Spleen (tissue), 11 donors: Measurements from ENCODE around the gene PBRM1. TPM values are rescaled to one million over a fixed set of nuclear protein-coding genes. Genes with fewer than 3 reads are reported as not detected.
"Not testable (repeated sequence)": the region's sequence is repeated elsewhere in the genome, so short reads cannot be mapped to it uniquely, and the experiment has no call there.

Experiments
- DNase-seq: peaks from one replicate; pipeline ENCODE4 v3.0.0-alpha.2; 2020
- H3K27ac ChIP-seq, 8 donors: fragments of 200-600 bp; sonication (generic) in 7 of 8; 1 replicate in 4 of 8; 2 replicates in 4 of 8; pipeline versions ENCODE4 v1.5.0 to v1.8.0; 2016 to 2021; ENCODE audit warnings: inconsistent platforms in 4 of 8, mild to moderate bottlenecking in 4 of 8, moderate library complexity in 1 of 8
- H3K27me3 ChIP-seq, 7 donors: fragments of 200-600 bp; sonication (generic) in 6 of 7; replicated peaks in 1 of 7; 1 replicate in 4 of 7; 2 replicates in 3 of 7; pipeline versions ENCODE4 v1.5.0 to v1.8.0; 2016 to 2021; ENCODE audit warnings: inconsistent platforms in 3 of 7, mild to moderate bottlenecking in 1 of 7
- H3K36me3 ChIP-seq, 6 donors: fragments of 200-600 bp; sonication (generic) in 5 of 6; 1 replicate in 4 of 6; 2 replicates in 2 of 6; pipeline versions ENCODE4 v1.5.0 to v1.8.0; 2016 to 2021; ENCODE audit warnings: inconsistent platforms in 2 of 6
- H3K4me1 ChIP-seq, 6 donors: fragments of 200-600 bp; sonication (generic) in 5 of 6; 1 replicate in 3 of 6; 2 replicates in 3 of 6; pipeline versions ENCODE4 v1.5.0 to v1.8.0; 2016 to 2021; ENCODE audit warnings: inconsistent platforms in 3 of 6
- H3K4me3 ChIP-seq, 8 donors: fragments of 200-600 bp; sonication (generic) in 7 of 8; 1 replicate in 4 of 8; 2 replicates in 4 of 8; pipeline versions ENCODE4 v1.5.0 to v1.8.0; 2016 to 2021; ENCODE audit warnings: inconsistent platforms in 4 of 8, mild to moderate bottlenecking in 4 of 8, moderate library complexity in 2 of 8
- H3K9me3 ChIP-seq, 8 donors: fragments of 200-600 bp; sonication (generic) in 7 of 8; 1 replicate in 4 of 8; 2 replicates in 4 of 8; pipeline versions ENCODE4 v1.5.0 to v1.8.0; 2016 to 2021; ENCODE audit warnings: inconsistent platforms in 4 of 8
- POLR2A ChIP-seq, 3 donors: fragments of 450-650 bp; IDR thresholded peaks; one replicate each; pipeline ENCODE4 v1.5.1; 2017; ENCODE audit warnings: antibody characterized with exemption in 3 of 3, mild to moderate bottlenecking in 1 of 3
- POLR2AphosphoS5 ChIP-seq, 3 donors: sonication (generic); formaldehyde crosslinking; IDR thresholded peaks; one replicate each; pipeline ENCODE4 v1.5.1; 2017; ENCODE audit warnings: antibody characterized with exemption in 3 of 3
- WGBS, 5 donors: extraction: QIAGEN DNeasy Blood & Tissue Kit in 3 of 5; methylation state at CpG; one replicate each; pipeline versions ENCODE4 v1.1.5 to v1.1.7; 2013 to 2018; 5-methylcytosine and 5-hydroxymethylcytosine counted together
- intact Hi-C: fragments of 100-400 bp; cut with DNase I; formaldehyde crosslinking; loops from one replicate; pipeline ENCODE4 v1.15.0; 2023; ENCODE audit warnings: low total_unique reads
- polyA plus RNA-seq, 3 donors: library from polyadenylated mRNA; stranded (reverse); fragments of 200-250 nt; gene quantifications; one replicate each; pipeline ENCODE4 v1.2.1, GENCODE V29; 2013
- total RNA-seq, 7 donors: library from RNA; depleted of rRNA in 3 of 7; stranded (reverse); fragments of >200 nt in 3 of 7; fragmentation: NEBNext Ultra II Directional in 4 of 7; extraction: Animal tissue kit (Norgen Biotek cat#: 25700) in 4 of 7; gene quantifications; one replicate each; pipeline versions ENCODE4 v1.1.0 to v1.2.1, GENCODE V29; 2016 to 2021
- TF ChIP-seq, protein P1 (sequence below), 11 experiments: fragments of 200-600 bp in 7 of 11; fragments of 450-650 bp in 4 of 11; sonication (generic) in 4 of 11; IDR thresholded peaks in 8 of 11; conservative IDR thresholded peaks in 3 of 11; 1 replicate in 7 of 11; 2 replicates in 4 of 11; pipeline versions ENCODE4 v1.4.0 to v1.8.0; 2016 to 2021; ENCODE audit warnings: antibody characterized with exemption in 11 of 11, inconsistent platforms in 4 of 11, mild to moderate bottlenecking in 1 of 11
- donor health status: healthy with polysubstance abuse.
- donor health status: DM: no; HTN: no; CAD: no; lungs with moderate emphysema.
- donor health status: DM: no; HTN: no; CAD: no.
- donor health status: Bipolar disorder and iron deficiency.
- donor health status: healthy.
- donor health status: DM: no; HTN: no; CAD: no.
- donor health status: DM: yes; HTN: yes; CAD: no.

Gene PBRM1
- total and polyA plus RNA-seq, 10 donors, result 5.7 to 125 (median 69.5) TPM

DNA sequence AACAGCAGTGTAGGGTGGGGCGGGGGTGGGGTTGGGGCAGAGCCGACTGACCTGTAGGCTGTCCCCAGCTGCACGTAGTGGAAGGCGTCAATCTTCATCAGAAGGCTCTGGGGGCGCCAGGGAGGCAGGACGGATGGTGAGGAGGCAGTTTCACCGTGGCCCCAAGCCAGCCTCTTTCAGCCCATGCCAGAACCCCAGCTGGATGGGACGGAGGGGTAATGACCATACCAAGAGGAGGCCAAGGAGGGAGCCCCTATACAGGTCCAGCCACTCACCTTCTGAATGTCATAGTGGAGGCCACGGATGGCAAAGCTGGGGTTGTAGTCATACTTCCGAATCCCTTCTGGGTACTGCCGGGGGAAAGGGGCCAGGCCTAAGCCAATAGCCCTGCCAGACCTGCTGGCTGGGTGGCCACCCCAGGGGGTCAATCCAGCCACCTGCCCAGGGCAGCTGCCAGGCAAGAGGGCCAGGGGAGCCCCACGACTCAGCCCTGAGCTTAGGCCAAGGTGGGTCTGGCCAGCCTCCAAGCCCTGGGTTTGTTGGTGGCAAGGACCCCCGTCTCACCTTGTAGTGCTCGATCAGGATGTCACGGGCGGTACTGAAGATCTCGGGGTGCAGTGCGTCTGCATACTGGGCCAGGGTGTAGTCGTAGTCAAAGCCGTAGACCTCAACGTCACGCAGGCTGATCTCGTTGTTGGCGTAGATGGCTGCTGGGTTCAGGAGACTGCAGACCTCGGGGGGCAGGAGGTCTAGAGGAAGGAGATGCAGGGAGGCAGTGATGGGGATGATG, 156.9 kb downstream of the PBRM1 start:
- WGBS, 5 donors, result 86 to 93% (median 89%) methylated on average over 22 to 25 of the region's 25 CpGs
- TF ChIP-seq POLR2AphosphoS5 (IDR thresholded peaks at IDR 0.05), result peak in 2 of 3 donors; percentile 27 to 72
- TF ChIP-seq POLR2A (IDR thresholded peaks at IDR 0.05), result no peak
- Histone ChIP-seq H3K4me1 (peaks cover 18 to 80% (median 43%) of the 10 kb centered on the region in 6 donors), H3K9me3 (no peaks in the 10 kb centered on the region), H3K27ac (peak overlapping the region in 1 of 8 donors; percentile 10), H3K36me3 (peaks cover 0 to 44% (median 3%) of the 10 kb centered on the region in 6 donors), H3K27me3 (peaks cover 0 to 17% (median 5%) of the 10 kb centered on the region in 7 donors), H3K4me3 (no peak overlapping the region)
- intact Hi-C loops, result no loop called here
- peak; percentile 67 for DNase-seq

DNA sequence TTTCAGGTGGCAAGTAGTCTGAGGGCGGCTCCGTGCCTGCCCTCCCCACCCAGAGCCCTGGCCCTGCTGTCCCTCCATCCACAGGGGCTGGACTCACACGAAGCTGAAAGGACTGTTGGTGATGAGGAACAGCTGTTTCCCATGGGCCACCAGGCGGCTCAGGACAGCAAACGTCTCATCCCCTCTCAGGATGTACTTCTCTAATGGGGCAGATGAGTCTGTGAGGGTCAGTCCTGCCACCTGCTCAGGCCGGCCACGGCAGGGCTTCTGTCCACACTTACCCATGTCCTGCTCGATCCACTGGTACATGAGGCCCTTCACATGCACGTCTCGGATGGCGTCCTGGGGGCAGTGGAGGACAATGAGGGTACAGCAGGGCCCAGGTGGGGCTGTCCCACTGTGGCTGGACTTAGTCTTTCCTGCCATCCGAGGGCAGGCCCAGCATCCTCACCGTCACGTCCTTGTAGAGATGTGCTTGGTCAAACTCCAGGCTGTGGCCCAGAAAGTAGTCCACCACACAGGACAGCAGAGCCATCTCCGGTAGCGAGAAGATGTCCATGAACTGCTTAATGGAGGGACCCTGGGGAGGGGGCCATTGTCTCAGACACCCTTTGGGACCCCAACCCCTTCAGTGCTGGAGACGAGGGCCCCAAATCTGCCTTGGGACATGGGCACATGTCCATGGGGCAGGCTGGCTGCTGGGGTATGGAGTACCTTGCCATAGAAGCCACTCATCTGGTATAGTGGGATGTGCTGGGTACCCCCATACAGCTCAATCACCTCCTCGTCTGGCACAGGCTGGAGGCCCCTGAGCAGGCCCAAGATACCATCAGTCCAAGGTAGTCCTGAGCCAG, 157.8 kb downstream of the PBRM1 start:
- Histone ChIP-seq H3K4me1 (peaks cover 17 to 83% (median 44%) of the 10 kb centered on the region in 6 donors), H3K4me3 (no peak overlapping the region), H3K27me3 (peaks cover 0 to 12% (median 2%) of the 10 kb centered on the region in 7 donors), H3K27ac (peak overlapping the region in 1 of 8 donors; percentile 10), H3K9me3 (no peaks in the 10 kb centered on the region), H3K36me3 (peaks cover 0 to 52% (median 7%) of the 10 kb centered on the region in 6 donors)
- DNase-seq, result peak; percentile 69
- intact Hi-C loops, result no loop called here
- WGBS, 5 donors, result 81 to 89% (median 85%) methylated on average over 13 to 18 of the region's 18 CpGs
- TF ChIP-seq POLR2A (IDR thresholded peaks at IDR 0.05) (no peak), POLR2AphosphoS5 (IDR thresholded peaks at IDR 0.05) (peak; percentile 32 to 52 (median 40))
- TF ChIP-seq, protein P1, sequence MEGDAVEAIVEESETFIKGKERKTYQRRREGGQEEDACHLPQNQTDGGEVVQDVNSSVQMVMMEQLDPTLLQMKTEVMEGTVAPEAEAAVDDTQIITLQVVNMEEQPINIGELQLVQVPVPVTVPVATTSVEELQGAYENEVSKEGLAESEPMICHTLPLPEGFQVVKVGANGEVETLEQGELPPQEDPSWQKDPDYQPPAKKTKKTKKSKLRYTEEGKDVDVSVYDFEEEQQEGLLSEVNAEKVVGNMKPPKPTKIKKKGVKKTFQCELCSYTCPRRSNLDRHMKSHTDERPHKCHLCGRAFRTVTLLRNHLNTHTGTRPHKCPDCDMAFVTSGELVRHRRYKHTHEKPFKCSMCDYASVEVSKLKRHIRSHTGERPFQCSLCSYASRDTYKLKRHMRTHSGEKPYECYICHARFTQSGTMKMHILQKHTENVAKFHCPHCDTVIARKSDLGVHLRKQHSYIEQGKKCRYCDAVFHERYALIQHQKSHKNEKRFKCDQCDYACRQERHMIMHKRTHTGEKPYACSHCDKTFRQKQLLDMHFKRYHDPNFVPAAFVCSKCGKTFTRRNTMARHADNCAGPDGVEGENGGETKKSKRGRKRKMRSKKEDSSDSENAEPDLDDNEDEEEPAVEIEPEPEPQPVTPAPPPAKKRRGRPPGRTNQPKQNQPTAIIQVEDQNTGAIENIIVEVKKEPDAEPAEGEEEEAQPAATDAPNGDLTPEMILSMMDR (IDR thresholded peaks at IDR 0.05 in 8 of 11, conservative IDR thresholded peaks at IDR 0.05 in 3 of 11), result no peak

DNA sequence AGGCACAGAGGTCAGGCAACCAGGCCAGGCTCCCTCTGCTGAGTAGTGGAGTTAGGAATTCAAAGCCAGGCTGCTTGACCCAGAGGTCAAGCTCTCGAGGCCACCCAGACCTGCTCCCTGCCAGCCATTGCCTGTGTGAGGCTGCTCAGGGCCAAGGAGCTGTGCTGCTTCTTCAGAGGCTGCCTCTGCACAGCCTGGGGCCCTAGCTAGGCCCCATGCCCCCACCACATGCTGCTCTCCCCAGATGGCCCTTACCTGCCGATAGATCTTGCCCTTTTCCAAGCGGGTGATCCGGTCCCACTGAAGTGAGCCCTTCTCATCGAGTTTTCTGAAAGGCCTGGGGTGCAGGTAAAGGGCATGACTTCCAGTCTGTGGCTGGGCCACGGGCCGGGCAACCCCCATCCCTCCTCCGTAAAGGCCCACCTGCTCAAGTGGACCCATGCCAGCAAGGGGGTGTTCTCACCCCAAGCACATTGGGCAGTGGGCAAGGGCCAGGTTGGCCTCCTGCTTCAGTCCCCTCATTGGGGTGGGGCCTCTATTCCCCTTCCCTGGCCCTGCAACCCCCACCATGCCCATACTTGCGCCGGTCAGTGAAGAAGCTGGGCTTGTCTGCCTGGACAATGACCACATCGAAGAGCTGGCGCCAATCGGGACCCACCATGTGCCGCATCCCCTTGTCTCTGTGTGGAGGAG, 158.5 kb downstream of the PBRM1 start:
- Histone ChIP-seq H3K27me3 (peaks cover 0 to 4% (median 0%) of the 10 kb centered on the region in 7 donors), H3K4me1 (peaks cover 10 to 83% (median 39%) of the 10 kb centered on the region in 6 donors), H3K4me3 (no peak overlapping the region), H3K36me3 (peaks cover 0 to 60% (median 11%) of the 10 kb centered on the region in 6 donors), H3K9me3 (no peaks in the 10 kb centered on the region), H3K27ac (peak overlapping the region in 2 of 8 donors; percentile 10 to 28)
- intact Hi-C loops, result no loop called here
- no peak for TF ChIP-seq POLR2A (IDR thresholded peaks at IDR 0.05)
- peak in 2 of 3 donors; percentile 40 to 52 for TF ChIP-seq POLR2AphosphoS5 (IDR thresholded peaks at IDR 0.05)
- WGBS, 5 donors, result 83 to 97% (median 90%) methylated on average over 10 to 14 of the region's 14 CpGs
- DNase-seq, result peak; percentile 66

DNA sequence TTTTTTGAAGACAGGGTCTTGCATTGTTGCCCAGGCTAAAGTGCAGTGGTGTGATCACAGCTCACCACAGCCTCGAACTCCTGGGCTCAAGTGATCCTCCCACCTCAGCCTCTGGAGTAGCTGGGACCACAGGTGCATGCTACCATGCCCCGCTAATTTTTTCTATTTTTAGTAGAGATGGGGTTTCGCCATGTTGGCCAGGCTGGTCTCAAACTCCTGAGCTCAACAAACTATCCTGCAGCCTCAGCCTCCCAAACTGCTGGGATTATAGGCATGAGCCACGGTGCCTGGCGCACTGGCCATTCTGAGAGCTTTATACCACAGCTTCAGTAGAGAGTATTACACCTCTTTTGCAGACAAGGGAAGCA, 159.1 kb downstream of the PBRM1 start:
- H3K27me3 ChIP-seq, H3K4me3 ChIP-seq, intact Hi-C loops, H3K9me3 ChIP-seq, DNase-seq: not testable (repeated sequence)
- WGBS, 5 donors, result 88 to 96% (median 90%) methylated on average over 5 of the region's 5 CpGs
- Histone ChIP-seq H3K27ac (peak overlapping the region in 5 of 8 donors; percentile 28 to 68 (median 61)), H3K36me3 (peaks cover 0 to 65% (median 15%) of the 10 kb centered on the region in 6 donors), H3K4me1 (peaks cover 10 to 81% (median 38%) of the 10 kb centered on the region in 6 donors)
